ENCODE results near the gene KRT9.

The KRT9 gene

GRCh38 chr17:41523787-41524186 is 48.1 kb downstream of the KRT9 start:
- H3K9me3 ChIP-seq (ENCODE audit: insufficient read depth, low read depth, low read length) = no peaks in the 10 kb centered on the region
- H3K4me1 ChIP-seq (ENCODE audit: insufficient read depth, low read length, poor library complexity, severe bottlenecking) = no peaks in the 10 kb centered on the region
- no peaks in the 10 kb centered on the region for H3K27me3 ChIP-seq (ENCODE audit: insufficient read depth, low read length, poor library complexity, severe bottlenecking)
- TF ChIP-seq CTCF (conservative IDR thresholded peaks at IDR 0.05; ENCODE audit: low read length) (no peak), EZH2phosphoT487 (IDR thresholded peaks at IDR 0.05; ENCODE audit: borderline replicate concordance) (no peak)
- H3K79me2 ChIP-seq (ENCODE audit: insufficient read depth, low read length) = no peaks in the 10 kb centered on the region
- no peaks in the 10 kb centered on the region for H3K9me2 ChIP-seq (replicated peaks; ENCODE audit: low read depth, low read length)
- no peak overlapping the region for H3K4me3 ChIP-seq (ENCODE audit: low read length, poor library complexity, severe bottlenecking)
- H3K4me2 ChIP-seq (ENCODE audit: low read depth, low read length, poor library complexity, severe bottlenecking) = no peak overlapping the region
- no peaks in the 10 kb centered on the region for H3F3A ChIP-seq (ENCODE audit: low read depth)
- no peaks in the 10 kb centered on the region for H3K36me3 ChIP-seq (ENCODE audit: insufficient read depth, low read length)
- no peak overlapping the region for H3K9ac ChIP-seq (ENCODE audit: low read depth, low read length, poor library complexity, severe bottlenecking)
- H4K20me1 ChIP-seq (ENCODE audit: insufficient read depth, low read length, poor library complexity, severe bottlenecking) = no peaks in the 10 kb centered on the region
- H2AFZ ChIP-seq (ENCODE audit: low read length) = no peak overlapping the region

- TF ChIP-seq EZH2phosphoT487 (IDR thresholded peaks at IDR 0.05; ENCODE audit: borderline replicate concordance) = no peak
- TF ChIP-seq CTCF (conservative IDR thresholded peaks at IDR 0.05; ENCODE audit: low read length) = no peak
- Histone ChIP-seq H2AFZ (ENCODE audit: low read length) (no peak overlapping the region), H3K4me2 (ENCODE audit: low read depth, low read length, poor library complexity, severe bottlenecking) (no peak overlapping the region), H3K36me3 (ENCODE audit: insufficient read depth, low read length) (no peaks in the 10 kb centered on the region), H3K4me3 (ENCODE audit: low read length, poor library complexity, severe bottlenecking) (no peak overlapping the region), H4K20me1 (ENCODE audit: insufficient read depth, low read length, poor library complexity, severe bottlenecking) (no peaks in the 10 kb centered on the region), H3K9me2 (replicated peaks; ENCODE audit: low read depth, low read length) (no peaks in the 10 kb centered on the region), H3F3A (ENCODE audit: low read depth) (no peaks in the 10 kb centered on the region), H3K79me2 (ENCODE audit: insufficient read depth, low read length) (no peaks in the 10 kb centered on the region), H3K27me3 (ENCODE audit: insufficient read depth, low read length, poor library complexity, severe bottlenecking) (no peaks in the 10 kb centered on the region), H3K4me1 (ENCODE audit: insufficient read depth, low read length, poor library complexity, severe bottlenecking) (no peaks in the 10 kb centered on the region), H3K9me3 (ENCODE audit: insufficient read depth, low read depth, low read length) (no peaks in the 10 kb centered on the region), H3K9ac (ENCODE audit: low read depth, low read length, poor library complexity, severe bottlenecking) (no peak overlapping the region)
Measured at GRCh38 chr17:41523225-41523593, 48.6 kb downstream of the KRT9 start.

GRCh38 chr17:41522301-41523224 is 49.3 kb downstream of the KRT9 start:
- Histone ChIP-seq H3K9me3 (ENCODE audit: insufficient read depth, low read depth, low read length) (no peaks in the 10 kb centered on the region), H2AFZ (ENCODE audit: low read length) (no peak overlapping the region), H3K36me3 (ENCODE audit: insufficient read depth, low read length) (no peaks in the 10 kb centered on the region), H3K9ac (ENCODE audit: low read depth, low read length, poor library complexity, severe bottlenecking) (no peak overlapping the region), H3K4me2 (ENCODE audit: low read depth, low read length, poor library complexity, severe bottlenecking) (no peak overlapping the region), H3K27me3 (ENCODE audit: insufficient read depth, low read length, poor library complexity, severe bottlenecking) (no peaks in the 10 kb centered on the region), H3K4me3 (ENCODE audit: low read length, poor library complexity, severe bottlenecking) (no peak overlapping the region), H3K9me2 (replicated peaks; ENCODE audit: low read depth, low read length) (no peaks in the 10 kb centered on the region), H3K4me1 (ENCODE audit: insufficient read depth, low read length, poor library complexity, severe bottlenecking) (no peaks in the 10 kb centered on the region), H3F3A (ENCODE audit: low read depth) (no peaks in the 10 kb centered on the region), H4K20me1 (ENCODE audit: insufficient read depth, low read length, poor library complexity, severe bottlenecking) (no peaks in the 10 kb centered on the region), H3K79me2 (ENCODE audit: insufficient read depth, low read length) (no peaks in the 10 kb centered on the region)
- TF ChIP-seq EZH2phosphoT487 (IDR thresholded peaks at IDR 0.05; ENCODE audit: borderline replicate concordance) = no peak
- TF ChIP-seq CTCF (conservative IDR thresholded peaks at IDR 0.05; ENCODE audit: low read length) = no peak
